A673 (cell line): ENCODE measurements around the gene GGT5. TPM values are rescaled to one million over a fixed set of nuclear protein-coding genes. Genes with fewer than 3 reads are reported as not detected.

Experiments
- BruUV-seq: library from RNA; stranded (reverse); fragments of 400-500 nt; replicated peaks from 2 replicates; lab custom pipeline; 2021; lab: Mats Ljungman, UMichigan
- CTCF ChIA-PET: fragments of 300-600 bp; sonication (Branson Sonifier 250); formaldehyde crosslinking; loops from one replicate; lab custom pipeline; 2022; ENCODE audit warnings: antibody characterized with exemption; lab: Charles Lee
- POLR2A ChIA-PET: fragments of 300-600 bp; sonication (Branson Sonifier 250); formaldehyde crosslinking; loops from one replicate; lab custom pipeline; 2022; ENCODE audit warnings: antibody characterized with exemption; ENCODE audit not compliant: low non-redundant PET; lab: Charles Lee
- DNase-seq: peaks from one replicate; pipeline ENCODE4 v3.0.0-alpha.2; 2015; ENCODE audit warnings: low spot score
- H3K27ac ChIP-seq: fragments of 200-600 bp; sonication (generic); 2 replicates; pipeline ENCODE4 v1.5.1; 2016; ENCODE audit warnings: mixed run types, low read depth, mild to moderate bottlenecking, mixed read lengths, antibody characterized with exemption, low read length; ENCODE audit not compliant: poor library complexity, severe bottlenecking
- H3K27me3 ChIP-seq: fragments of 200-600 bp; sonication (generic); replicated peaks from 2 replicates; pipeline ENCODE4 v1.6.1; 2017; ENCODE audit warnings: mixed run types, low read depth, mild to moderate bottlenecking, mixed read lengths, antibody characterized with exemption, low read length; ENCODE audit not compliant: insufficient read depth, poor library complexity
- H3K36me3 ChIP-seq: fragments of 200-600 bp; sonication (generic); 2 replicates; pipeline ENCODE4 v1.6.1; 2016; ENCODE audit warnings: mixed run types, mild to moderate bottlenecking, mixed read lengths, antibody characterized with exemption, low read length; ENCODE audit not compliant: insufficient read depth, poor library complexity, severe bottlenecking
- H3K4me1 ChIP-seq: fragments of 200-600 bp; sonication (generic); 2 replicates; pipeline ENCODE4 v1.6.1; 2017; ENCODE audit warnings: mixed run types, mild to moderate bottlenecking, mixed read lengths, antibody characterized with exemption, low read length; ENCODE audit not compliant: insufficient read depth, poor library complexity, severe bottlenecking
- H3K4me3 ChIP-seq: fragments of 200-600 bp; sonication (generic); 2 replicates; pipeline ENCODE4 v1.5.1; 2016; ENCODE audit warnings: low read depth, mixed run types, mild to moderate bottlenecking, mixed read lengths, low read length; ENCODE audit not compliant: poor library complexity, severe bottlenecking
- H3K9me3 ChIP-seq: fragments of 200-600 bp; sonication (generic); 2 replicates; pipeline ENCODE4 v1.6.1; 2016; ENCODE audit warnings: mixed run types, low read depth, mild to moderate bottlenecking, mixed read lengths, antibody characterized with exemption, low read length; ENCODE audit not compliant: poor library complexity, severe bottlenecking
- EZH2 ChIP-seq: fragments of 200-600 bp; sonication (generic); IDR thresholded peaks from 2 replicates; pipeline ENCODE4 v1.6.1; 2017; ENCODE audit warnings: borderline replicate concordance, low read depth, mild to moderate bottlenecking, mixed read lengths, antibody characterized with exemption, low read length; ENCODE audit not compliant: poor library complexity, severe bottlenecking
- intact Hi-C: fragments of 100-400 bp; cut with micrococcal nuclease; formaldehyde crosslinking; loops from one replicate; pipeline ENCODE4 v1.10.0; 2022; ENCODE audit not compliant: unreplicated experiment
- total RNA-seq: library from RNA; stranded (reverse); gene quantifications from 2 replicates; pipeline ENCODE4 v1.2.3, GENCODE V29; 2021
- TF ChIP-seq, protein P1 (sequence below): fragments of 300-800, 200-600 bp; sonication (generic); conservative IDR thresholded peaks from 2 replicates; pipeline ENCODE4 v1.5.1; 2017; ENCODE audit warnings: low read depth, mild to moderate bottlenecking, antibody characterized with exemption, low read length, moderate library complexity, mixed read lengths

Gene GGT5
- total RNA-seq, 1 experiment from 2014 or later = not detected

DNA sequence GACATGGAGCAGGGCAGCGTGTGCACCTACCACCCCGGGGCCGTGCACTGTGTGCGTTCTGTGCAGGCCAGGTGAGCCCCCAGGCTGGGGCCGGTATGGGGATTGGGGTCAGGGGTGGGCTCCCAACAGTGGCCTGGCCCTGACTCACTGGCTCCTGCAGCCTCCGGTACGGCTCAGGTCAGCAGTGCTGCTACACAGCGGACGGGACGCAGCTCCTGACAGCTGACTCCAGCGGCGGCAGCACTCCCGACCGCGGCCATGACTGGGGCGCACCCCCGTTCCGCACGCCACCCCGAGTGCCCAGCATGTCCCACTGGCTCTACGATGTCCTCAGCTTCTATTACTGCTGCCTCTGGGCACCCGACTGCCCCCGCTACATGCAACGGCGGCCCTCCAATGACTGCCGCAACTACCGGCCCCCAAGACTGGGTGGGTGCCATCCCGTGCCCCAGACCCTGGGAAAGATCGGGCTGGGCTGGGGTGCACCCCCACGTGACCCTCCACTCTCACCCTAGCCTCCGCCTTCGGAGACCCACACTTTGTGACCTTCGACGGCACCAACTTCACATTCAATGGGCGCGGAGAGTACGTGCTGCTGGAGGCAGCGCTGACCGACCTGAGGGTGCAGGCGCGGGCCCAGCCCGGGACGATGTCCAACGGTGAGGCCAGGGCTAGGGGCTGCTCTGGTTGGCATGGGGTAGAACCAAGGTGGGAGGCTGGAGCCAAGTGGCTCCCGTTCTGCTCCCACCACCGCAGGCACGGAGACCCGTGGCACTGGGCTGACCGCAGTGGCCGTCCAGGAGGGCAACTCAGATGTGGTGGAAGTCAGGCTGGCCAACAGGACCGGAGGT lies 59.2 kb downstream of the GGT5 start:
- no TSS peak for BruUV-seq
- H3K27ac ChIP-seq = no peak overlapping the region
- ChIA-PET CTCF (no interaction called here), POLR2A (no interaction called here)
- H3K27me3 ChIP-seq = no peaks in the 10 kb centered on the region
- DNase-seq = no peak
- no peaks in the 10 kb centered on the region for H3K36me3 ChIP-seq
- no peaks in the 10 kb centered on the region for H3K9me3 ChIP-seq
- intact Hi-C loops = loop anchor here (5.0 kb wide), 1 partner anchor 342 kb away; no protein-coding TSS in a partner anchor
- no peaks in the 10 kb centered on the region for H3K4me1 ChIP-seq
- H3K4me3 ChIP-seq = no peak overlapping the region
- no peak for TF ChIP-seq EZH2
- TF ChIP-seq, protein P1, sequence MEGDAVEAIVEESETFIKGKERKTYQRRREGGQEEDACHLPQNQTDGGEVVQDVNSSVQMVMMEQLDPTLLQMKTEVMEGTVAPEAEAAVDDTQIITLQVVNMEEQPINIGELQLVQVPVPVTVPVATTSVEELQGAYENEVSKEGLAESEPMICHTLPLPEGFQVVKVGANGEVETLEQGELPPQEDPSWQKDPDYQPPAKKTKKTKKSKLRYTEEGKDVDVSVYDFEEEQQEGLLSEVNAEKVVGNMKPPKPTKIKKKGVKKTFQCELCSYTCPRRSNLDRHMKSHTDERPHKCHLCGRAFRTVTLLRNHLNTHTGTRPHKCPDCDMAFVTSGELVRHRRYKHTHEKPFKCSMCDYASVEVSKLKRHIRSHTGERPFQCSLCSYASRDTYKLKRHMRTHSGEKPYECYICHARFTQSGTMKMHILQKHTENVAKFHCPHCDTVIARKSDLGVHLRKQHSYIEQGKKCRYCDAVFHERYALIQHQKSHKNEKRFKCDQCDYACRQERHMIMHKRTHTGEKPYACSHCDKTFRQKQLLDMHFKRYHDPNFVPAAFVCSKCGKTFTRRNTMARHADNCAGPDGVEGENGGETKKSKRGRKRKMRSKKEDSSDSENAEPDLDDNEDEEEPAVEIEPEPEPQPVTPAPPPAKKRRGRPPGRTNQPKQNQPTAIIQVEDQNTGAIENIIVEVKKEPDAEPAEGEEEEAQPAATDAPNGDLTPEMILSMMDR = no peak

DNA sequence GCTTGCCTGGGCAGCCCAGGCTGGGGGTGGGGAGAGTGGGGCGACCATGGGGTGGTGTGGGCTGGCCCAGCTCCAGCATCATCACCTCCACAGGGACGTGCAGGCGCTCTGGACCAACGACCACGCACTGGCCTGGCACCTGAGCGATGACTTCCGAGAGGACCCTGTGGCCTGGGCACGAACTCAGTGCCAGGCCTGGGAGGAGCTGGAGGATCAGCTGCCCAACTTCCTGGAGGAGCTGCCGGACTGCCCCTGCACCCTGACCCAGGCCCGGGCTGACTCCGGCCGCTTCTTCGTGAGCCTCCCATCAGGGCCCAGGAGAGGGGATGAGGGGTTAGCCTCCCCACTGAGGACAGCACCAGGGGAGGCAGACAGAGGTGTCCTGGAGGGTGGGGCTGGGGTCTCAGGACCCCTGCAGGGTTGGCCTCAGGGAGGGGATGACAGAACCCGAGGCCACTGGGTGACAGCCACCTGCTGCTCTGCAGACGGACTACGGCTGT lies 59.8 kb downstream of the GGT5 start:
- no TSS peak for BruUV-seq
- no peaks in the 10 kb centered on the region for H3K9me3 ChIP-seq
- no peaks in the 10 kb centered on the region for H3K27me3 ChIP-seq
- DNase-seq = no peak
- H3K36me3 ChIP-seq = no peaks in the 10 kb centered on the region
- H3K27ac ChIP-seq = no peak overlapping the region
- intact Hi-C loops = loop anchor here (5.0 kb wide), 1 partner anchor 342 kb away; no protein-coding TSS in a partner anchor
- H3K4me3 ChIP-seq = no peak overlapping the region
- no peak for TF ChIP-seq EZH2
- TF ChIP-seq, protein P1 = no peak
- CTCF ChIA-PET = no interaction called here
- POLR2A ChIA-PET = no interaction called here
- H3K4me1 ChIP-seq = no peaks in the 10 kb centered on the region

DNA sequence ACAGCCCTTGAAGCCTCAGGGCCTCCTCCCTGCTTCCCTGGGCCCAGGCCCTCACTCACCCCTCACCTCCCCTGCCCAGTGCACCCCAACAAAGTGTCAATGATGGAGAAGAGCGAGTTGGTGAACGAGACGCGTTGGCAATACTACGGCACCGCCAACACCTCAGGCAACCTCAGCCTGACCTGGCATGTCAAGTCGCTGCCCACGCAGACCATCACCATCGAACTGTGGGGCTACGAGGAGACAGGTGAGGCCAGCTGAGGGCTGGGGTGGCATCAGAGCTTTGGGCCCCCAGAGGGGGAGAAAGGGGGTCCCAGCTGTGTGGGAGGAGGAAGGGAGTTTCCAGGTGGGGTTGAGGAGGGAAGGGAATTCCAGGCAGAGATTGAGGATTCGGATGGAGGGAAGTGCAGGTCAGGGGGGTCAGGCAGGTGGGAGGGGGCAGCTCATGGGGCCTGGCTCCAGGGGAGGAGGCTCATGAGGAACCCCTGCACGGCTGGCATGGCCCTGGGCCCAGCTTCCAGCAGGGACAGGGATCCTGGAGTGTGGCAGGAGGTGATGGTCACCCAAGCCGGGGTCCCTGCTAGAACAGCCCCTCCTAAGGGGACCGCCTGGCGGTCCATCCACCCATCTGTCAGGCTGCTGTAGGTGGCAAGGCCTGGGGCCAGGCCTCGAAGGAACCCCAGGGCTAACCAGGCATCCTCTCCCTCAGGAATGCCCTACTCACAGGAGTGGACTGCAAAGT lies 60.7 kb downstream of the GGT5 start:
- Histone ChIP-seq H3K27me3 (no peaks in the 10 kb centered on the region), H3K4me3 (no peak overlapping the region), H3K4me1 (no peaks in the 10 kb centered on the region), H3K36me3 (no peaks in the 10 kb centered on the region), H3K27ac (no peak overlapping the region), H3K9me3 (no peaks in the 10 kb centered on the region)
- CTCF ChIA-PET = no interaction called here
- intact Hi-C loops = no loop called here
- POLR2A ChIA-PET = interaction anchor here (0.7 kb wide), 1 partner anchor 175 kb away, joined by 12 read pairs; no protein-coding TSS in a partner anchor
- no TSS peak for BruUV-seq
- TF ChIP-seq, protein P1 = no peak
- TF ChIP-seq EZH2 = no peak
- no peak for DNase-seq
